ENCODE measurements around the gene NXN.
A peak's percentile ranks its signal among the peaks of the same experiment; 100 is the strongest.
"Not testable (repeated sequence)": the region's sequence is repeated elsewhere in the genome, so short reads cannot be mapped to it uniquely, and the experiment has no call there.

The NXN gene

DNA sequence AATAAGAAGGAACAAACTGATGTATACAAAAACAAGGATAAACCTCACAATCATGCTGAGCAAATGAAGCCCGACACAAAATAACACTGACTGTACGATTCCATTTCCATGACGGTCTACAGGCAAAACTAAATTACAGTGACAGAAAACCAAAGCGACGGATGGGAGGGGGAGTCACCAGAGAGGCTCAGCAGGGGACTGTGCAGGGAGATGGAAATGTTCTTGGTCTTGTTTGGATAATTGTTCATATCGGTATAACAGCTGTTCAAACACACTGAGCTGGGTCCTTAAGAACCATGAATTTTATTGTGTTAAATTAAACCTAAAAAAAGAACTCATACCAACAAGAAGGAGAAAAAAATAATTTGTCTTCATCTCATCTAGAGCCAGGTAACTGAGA lies 97.8 kb downstream of the NXN start:
- no peak for DNase-seq

DNA sequence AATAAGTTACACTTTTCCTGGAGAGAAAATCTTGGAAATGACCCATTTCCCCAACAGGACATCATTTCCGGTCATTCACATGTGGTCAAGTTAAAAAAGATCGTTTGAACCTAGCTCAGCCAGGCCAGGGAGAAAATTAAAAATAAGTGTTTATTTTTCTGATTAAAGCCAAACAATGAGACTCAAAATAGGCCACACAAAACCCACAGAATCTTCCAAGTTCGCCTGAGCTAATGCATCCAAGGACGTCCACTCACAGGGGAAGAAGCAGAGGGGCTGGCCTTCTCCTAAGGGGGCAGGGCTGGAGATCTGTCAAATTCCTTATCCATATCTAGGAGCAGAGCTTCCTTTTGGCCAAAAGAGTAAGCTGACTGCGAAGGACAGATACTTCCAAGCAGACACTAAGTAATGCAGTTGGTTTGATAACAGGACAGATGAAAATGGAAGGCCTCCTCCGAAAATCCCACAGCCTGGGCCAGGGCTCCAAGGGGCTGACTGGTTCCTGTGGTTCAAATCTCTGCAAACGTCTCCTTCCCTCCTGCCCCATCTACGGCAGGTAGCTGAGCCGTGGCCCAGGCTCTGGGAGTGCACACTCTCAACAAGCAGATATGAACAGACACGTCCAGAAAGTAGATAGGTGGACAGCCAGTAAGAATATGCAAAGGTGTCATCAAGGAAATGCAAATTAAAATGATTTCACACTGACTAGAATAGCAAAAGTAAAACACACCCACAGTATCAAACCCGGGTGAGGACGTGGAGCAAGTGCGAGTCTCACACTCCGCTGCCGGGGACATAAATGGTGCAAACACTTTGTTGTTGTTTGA lies 98.9 kb downstream of the NXN start:
- DNase-seq: no peak

- peak; percentile 29 to 65 (median 56) for DNase-seq
These were observed 99.8 kb downstream of the NXN start for GRCh38 chr17:879546-880442.

- DNase-seq: no peak
These were observed 101.9 kb downstream of the NXN start for GRCh38 chr17:877630-878029.

- DNase-seq: peak in 4 of 6 experiments; percentile 2 to 67 (median 55)
These were observed 103.3 kb downstream of the NXN start for GRCh38 chr17:876272-876671.

- DNase-seq: not testable (repeated sequence)
These were observed 105.0 kb downstream of the NXN start for GRCh38 chr17:874590-874989.

DNA sequence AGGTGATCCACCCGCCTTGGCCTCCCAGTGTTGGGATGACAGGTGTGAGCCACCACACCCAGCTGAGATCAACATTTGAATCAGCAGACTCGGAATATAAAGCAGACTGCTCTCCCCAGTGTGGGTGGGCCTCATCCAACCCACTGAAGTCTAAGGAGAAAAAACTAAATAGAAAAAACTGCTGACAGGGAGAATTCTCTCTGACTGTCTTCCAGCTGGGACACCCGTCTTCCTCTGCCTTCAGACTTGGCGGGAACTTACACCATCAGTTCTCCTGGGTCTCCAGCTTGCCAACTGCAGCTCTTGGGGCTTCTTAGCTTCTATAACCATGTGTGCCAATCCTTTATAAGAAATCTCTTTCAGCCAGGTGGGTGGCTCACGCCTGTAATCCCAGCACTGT lies 106.7 kb downstream of the NXN start:
- no peak for DNase-seq

DNA sequence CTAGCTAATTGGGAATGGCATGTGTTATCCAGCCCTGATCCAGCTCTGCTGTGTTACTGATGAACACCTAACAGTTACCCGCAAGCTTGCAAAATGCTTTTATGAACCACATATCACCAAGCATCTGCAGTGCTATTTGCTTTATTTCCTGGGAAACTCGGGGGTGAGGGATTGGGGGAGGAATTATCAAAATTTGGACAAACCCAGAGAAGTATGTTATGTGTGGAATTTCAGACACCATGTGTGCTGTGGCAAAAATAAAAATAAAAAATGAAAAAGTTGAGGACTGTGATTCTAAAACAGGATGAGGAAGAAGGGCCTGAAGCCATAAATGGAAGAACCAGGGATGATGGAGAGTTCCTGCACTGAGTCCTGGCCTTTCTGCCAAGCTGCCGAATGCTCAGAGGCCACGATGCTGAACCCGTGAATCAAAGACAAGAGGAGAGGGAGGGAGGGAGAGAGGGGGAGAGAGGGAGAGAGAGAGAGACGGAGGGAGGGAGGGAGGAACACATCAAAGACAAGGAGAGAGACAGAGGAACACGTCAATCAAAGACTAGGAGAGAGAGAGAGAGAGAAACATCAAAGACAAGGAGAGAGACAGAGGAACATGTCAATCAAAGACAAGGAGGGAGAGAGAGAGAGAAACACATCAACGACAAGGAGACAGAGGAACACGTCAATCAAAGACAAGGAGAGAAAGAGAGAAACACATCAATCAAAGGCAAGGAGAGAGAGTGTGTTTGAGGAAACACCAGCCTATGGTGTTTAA lies 107.6 kb downstream of the NXN start:
- DNase-seq: peak in 1 of 6 experiments; percentile 16

- no peak for DNase-seq
These were observed 109.7 kb downstream of the NXN start for GRCh38 chr17:869567-870525.

GRCh38 chr17:869086-869485 lies 110.5 kb downstream of the NXN start:
- no peak for DNase-seq

DNA sequence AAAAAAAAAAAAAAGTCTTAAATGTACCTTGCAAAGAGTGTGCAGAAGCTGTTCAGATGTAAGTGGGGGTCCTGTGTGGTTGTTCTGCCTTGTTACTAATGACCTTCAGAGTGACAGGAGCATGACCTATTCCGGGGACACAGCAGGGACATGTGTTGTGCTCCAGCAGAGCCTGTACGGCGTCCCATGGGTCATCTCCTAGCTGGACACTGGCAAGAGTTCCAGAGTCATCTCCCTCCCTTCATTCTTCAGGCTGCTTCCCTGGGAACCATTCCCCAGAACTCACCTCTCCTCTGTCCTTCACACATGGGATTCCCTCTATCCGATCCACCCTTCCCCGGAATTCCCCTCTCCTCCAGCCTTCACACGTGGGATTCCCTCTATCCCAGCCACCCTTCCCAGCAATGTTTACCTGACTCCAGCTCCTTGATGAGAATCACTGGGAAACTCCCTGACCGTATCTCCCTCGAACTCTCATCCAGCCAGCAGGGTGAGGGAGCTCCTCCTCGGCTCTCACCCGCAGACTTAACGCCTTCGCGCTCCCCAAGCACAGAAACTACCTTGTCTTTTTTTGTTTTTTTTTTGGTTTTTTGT lies 111.6 kb downstream of the NXN start:
- DNase-seq: no peak

DNA sequence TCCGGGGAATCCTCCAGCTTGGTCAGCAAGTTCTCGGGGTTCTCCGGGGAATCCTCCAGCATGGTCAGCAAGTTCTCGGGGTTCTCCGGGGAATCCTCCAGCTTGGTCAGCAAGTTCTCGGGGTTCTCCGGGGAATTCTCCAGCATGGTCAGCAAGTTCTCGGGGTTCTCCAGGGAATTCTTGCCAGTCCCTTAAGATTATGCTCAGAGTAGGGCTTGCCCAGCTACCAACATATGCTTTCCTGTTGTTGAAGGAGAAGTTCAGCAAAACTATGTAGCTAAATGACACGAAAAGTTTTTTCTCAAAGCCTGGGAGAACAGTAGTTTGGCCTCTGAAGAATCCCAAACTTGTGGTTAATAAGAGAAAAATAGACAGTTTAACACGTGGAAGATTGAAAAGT lies 112.3 kb downstream of the NXN start:
- DNase-seq: not testable (repeated sequence)

GRCh38 chr17:866568-867103 lies 112.9 kb downstream of the NXN start:
- no peak for DNase-seq

- no peak for DNase-seq
These were observed 115.3 kb downstream of the NXN start for GRCh38 chr17:864315-864714.

DNA sequence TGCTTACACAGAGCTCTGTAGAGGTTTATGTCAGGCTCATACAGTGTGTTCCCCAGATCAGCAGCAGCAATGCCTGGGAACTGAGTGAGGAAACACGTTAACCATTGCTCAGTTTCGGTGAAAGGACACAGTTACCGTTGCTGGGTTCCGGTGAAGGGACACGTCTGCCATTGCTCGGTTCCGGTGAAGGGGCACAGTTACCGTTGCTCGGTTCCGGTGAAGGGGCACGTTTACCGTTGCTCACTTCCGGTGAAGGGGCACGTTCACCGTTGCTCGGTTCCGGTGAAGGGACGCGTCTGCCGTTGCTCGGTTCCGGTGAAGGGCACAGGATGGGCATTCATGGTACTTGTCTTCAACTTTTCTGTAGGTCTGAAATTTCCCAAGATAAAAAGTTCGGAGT lies 115.7 kb downstream of the NXN start:
- DNase-seq: no peak

DNA sequence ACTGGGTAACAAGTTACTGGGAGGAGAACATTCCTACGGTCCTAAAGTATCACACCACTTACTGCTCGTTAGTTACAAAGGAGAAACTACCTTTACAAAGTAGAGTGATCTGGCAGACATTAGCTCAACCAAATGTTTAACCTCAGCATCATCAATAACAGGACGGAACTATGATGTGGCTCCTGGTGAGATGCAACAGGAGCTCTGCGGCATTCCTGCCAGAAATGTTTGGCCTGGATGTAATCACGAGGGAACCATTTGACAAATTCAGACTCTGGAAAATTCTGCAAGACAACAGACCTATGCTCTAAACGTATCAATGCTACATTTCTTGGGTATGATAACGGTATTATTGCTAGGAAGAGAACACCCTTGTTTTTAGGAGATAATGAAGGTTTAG lies 117.0 kb downstream of the NXN start:
- DNase-seq: no peak

- no peak for DNase-seq
These were observed 118.2 kb downstream of the NXN start for GRCh38 chr17:861364-861763.

DNA sequence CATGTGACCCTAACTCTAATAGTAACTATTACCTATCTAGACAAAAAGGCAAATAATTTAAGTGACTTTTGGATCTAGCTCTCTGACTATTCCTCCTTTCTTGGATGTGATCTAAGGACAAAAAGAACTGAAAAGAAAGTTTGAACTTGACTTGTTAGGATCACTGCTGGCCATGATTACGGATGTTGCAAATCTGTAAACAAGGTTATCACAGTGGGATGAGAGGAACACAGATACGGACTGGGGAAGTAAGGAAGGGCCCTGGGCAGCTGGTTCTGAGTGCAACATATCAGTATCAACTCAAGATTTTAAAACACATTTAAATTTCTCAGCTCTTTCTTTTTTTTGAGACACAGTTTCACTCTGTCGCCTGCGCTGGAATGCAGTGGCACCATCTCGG lies 118.8 kb downstream of the NXN start:
- DNase-seq: no peak

DNA sequence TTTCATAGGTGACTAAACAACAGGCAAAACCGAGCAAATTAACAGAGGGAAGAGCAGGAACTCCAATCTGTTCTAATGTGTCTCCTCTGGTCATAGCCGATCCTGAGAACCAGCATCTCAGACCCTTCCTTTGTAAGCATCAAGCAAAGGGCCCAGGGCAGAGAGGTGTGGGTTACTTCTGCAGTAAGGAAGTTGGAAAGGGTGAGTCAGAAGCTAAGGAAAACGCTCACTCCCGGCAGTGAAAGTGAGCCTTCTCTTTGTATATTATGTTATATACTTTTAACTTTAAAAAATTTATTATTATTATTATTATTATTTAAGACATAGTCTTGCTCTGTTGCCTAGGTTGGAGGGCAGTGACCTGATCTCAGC lies 119.8 kb downstream of the NXN start:
- no peak for DNase-seq

DNA sequence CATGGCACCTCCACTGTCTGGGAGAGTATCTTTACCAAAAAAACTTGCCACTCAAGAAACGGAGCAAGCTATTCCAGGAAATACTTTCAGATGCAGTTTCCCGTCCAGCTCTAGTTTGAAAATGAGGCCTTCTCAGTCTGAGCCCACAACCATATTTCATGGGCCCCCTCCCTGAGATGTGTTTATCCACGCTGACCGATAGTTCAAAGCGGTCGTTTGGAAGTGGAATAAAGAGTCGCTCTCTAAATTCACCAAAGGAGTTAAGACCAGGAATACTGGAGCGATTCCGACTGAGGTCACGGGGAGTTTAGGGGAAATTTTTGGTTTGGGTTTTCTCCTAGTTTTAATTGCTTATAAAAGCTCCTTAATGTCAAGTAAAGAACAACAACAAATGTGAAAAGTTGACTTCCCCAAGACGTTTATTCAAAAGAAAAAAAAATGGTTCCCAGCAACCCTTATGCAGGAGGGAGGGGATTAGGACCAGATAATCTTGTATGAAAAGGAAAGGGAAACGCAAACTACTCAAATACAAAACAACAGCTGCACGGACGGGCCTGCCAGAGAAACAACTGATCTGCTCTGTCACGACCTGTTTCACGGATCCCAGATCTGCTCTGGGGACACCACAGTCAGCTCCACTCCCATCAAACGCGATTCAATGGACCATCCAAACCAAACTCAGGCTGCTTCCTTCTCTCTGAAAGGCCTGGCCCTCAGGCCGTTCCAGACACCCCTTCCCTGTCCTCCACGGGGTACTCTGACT lies 120.3 kb downstream of the NXN start:
- no peak for DNase-seq

DNA sequence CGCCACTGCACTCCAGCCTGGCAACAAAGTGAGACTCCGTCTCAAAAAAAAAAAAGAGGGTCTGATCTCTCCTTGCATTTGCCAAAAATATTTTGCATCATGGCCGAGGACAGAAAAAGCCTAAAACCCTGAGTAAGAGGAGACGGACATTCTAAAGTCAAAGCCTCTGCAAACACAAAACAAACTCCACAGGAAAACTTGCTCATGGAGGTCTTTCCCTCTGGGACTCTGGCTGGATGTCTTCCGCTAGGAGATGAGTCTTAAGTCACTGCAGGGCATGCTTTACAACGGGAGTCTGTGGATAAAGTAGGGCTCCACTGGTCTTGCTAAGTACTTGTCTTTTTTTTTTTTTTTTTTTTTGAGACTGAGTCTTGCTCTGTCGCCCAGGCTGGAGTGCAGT lies 123.4 kb downstream of the NXN start:
- no peak for DNase-seq
